OCI-LY7 (cell line): ENCODE data around the gene MCUB. TPM values are rescaled to one million over a fixed set of nuclear protein-coding genes. Genes with fewer than 3 reads are reported as not detected.
"Not testable (repeated sequence)": the region's sequence is repeated elsewhere in the genome, so short reads cannot be mapped to it uniquely, and the experiment has no call there.

Experiments
- BruUV-seq: library from RNA; stranded (reverse); fragments of 400-500 nt; replicated peaks from 2 replicates; lab custom pipeline; 2021; lab: Mats Ljungman, UMichigan
- CTCF ChIA-PET: fragments of 300-600 bp; sonication (Branson Sonifier 250); formaldehyde crosslinking; loops from one replicate; lab custom pipeline; 2022; ENCODE audit warnings: antibody characterized with exemption; ENCODE audit not compliant: unreplicated experiment; lab: Charles Lee
- POLR2A ChIA-PET: fragments of 300-600 bp; sonication (Branson Sonifier 250); formaldehyde crosslinking; loops from one replicate; lab custom pipeline; 2022; ENCODE audit warnings: antibody characterized with exemption; lab: Charles Lee
- DNase-seq: peaks from one replicate; pipeline ENCODE4 v3.0.0-alpha.2; 2015; ENCODE audit warnings: low spot score
- H2AFZ ChIP-seq: fragments of 200-600 bp; sonication (generic), shearing (Covaris generic); 2 replicates; pipeline ENCODE4 v1.6.1; 2014; ENCODE audit warnings: mild to moderate bottlenecking, antibody characterized with exemption, low read length, moderate library complexity
- H3K27ac ChIP-seq: fragments of 200-600 bp; sonication (generic); 2 replicates; pipeline ENCODE4 v1.5.1; 2014; ENCODE audit warnings: mixed run types, low read depth, mild to moderate bottlenecking, moderate library complexity, low read length, inconsistent platforms; ENCODE audit not compliant: poor library complexity, severe bottlenecking
- H3K36me3 ChIP-seq: fragments of 200-600 bp; sonication (generic); 2 replicates; pipeline ENCODE4 v1.6.1; 2014; ENCODE audit warnings: mild to moderate bottlenecking, antibody characterized with exemption, low read length, moderate library complexity, mixed read lengths; ENCODE audit not compliant: insufficient read depth
- H3K4me1 ChIP-seq: fragments of 200-600 bp; sonication (generic); 2 replicates; pipeline ENCODE4 v1.5.1; 2014; ENCODE audit warnings: mild to moderate bottlenecking, low read length; ENCODE audit not compliant: insufficient read depth, poor library complexity, severe bottlenecking
- H3K4me2 ChIP-seq: fragments of 200-600 bp; sonication (generic); 2 replicates; pipeline ENCODE4 v1.6.1; 2014; ENCODE audit warnings: mild to moderate bottlenecking, low read length
- H3K4me3 ChIP-seq: fragments of 200-600 bp; sonication (generic); 2 replicates; pipeline ENCODE4 v1.5.1; 2014; ENCODE audit warnings: mild to moderate bottlenecking, low read depth, low read length; ENCODE audit not compliant: poor library complexity, severe bottlenecking
- H3K79me2 ChIP-seq: fragments of 200-600 bp; sonication (generic); 2 replicates; pipeline ENCODE4 v1.6.1; 2016; ENCODE audit warnings: low read depth, mild to moderate bottlenecking, low read length, moderate library complexity, mixed read lengths; ENCODE audit not compliant: insufficient read depth
- H3K9me2 ChIP-seq: fragments of 200-600 bp; sonication (generic); 2 replicates; pipeline ENCODE4 v1.6.1; 2016; ENCODE audit warnings: mild to moderate bottlenecking, low read length, mixed read lengths; ENCODE audit not compliant: insufficient read depth
- H3K9me3 ChIP-seq: fragments of 200-600 bp; sonication (generic); 2 replicates; pipeline ENCODE4 v1.6.1; 2014; ENCODE audit warnings: mild to moderate bottlenecking, mixed run types, low read length, mixed read lengths
- H4K20me1 ChIP-seq: fragments of 200-600 bp; sonication (generic); 2 replicates; pipeline ENCODE4 v1.6.1; 2014; ENCODE audit warnings: mild to moderate bottlenecking, antibody characterized with exemption, low read length, moderate library complexity, mixed read lengths; ENCODE audit not compliant: insufficient read depth
- EZH2phosphoT487 ChIP-seq: fragments of 200-600 bp; sonication (generic); IDR thresholded peaks from 2 replicates; pipeline ENCODE4 v1.6.1; 2018; ENCODE audit warnings: low read depth, borderline replicate concordance, mild to moderate bottlenecking, mixed run types, antibody characterized with exemption, low read length, moderate library complexity, mixed read lengths
- intact Hi-C: fragments of 100-400 bp; cut with micrococcal nuclease; formaldehyde crosslinking; loops from one replicate; pipeline ENCODE4 v1.10.0; 2022; ENCODE audit not compliant: unreplicated experiment
- total RNA-seq, 2 experiments: library from RNA; depleted of rRNA in 1 of 2; stranded (reverse); fragments of >200 nt in 1 of 2; shearing (Covaris generic) in 1 of 2; gene quantifications; 2 replicates each; pipeline ENCODE4 v1.2.3, GENCODE V29; 2014 to 2022
- TF ChIP-seq, protein P1 (sequence below): fragments of 200-600 bp; sonication (generic); conservative IDR thresholded peaks from 2 replicates; pipeline ENCODE4 v1.5.1; 2014; ENCODE audit warnings: mild to moderate bottlenecking, antibody characterized with exemption, low read length, moderate library complexity, mixed read lengths

The MCUB gene
- total RNA-seq, 2 experiments from 2014 or later = 40.3 to 64.4 TPM

DNA sequence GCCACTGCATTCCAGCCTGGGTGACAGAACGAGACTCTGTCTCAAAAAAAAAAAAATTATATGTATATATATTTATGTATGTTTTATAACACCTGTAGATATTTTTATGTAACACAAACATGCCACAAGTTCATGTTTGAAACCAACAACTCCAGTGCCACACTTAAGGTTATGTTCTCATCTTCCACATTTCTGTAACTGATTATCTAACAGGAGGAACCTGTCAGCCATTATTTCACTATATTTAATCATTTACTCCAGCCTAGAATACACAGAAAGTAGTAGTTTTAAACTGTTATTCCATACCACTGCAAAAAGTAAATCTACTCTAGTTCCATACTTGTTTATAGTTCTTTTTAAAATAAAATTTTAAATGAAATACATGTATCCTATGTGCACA is 32.3 kb downstream of the MCUB start:
- Histone ChIP-seq H3K4me3 (no peak overlapping the region), H3K9me2 (no peaks in the 10 kb centered on the region), H2AFZ (no peak overlapping the region), H3K27ac (no peak overlapping the region), H4K20me1 (peaks cover 23% of the 10 kb centered on the region), H3K9me3 (no peaks in the 10 kb centered on the region), H3K36me3 (peaks cover 14% of the 10 kb centered on the region; the same call in 1 of the 2 replicates), H3K79me2 (peaks cover 57% of the 10 kb centered on the region), H3K4me2 (no peak overlapping the region), H3K4me1 (peaks cover 33% of the 10 kb centered on the region)
- ChIA-PET CTCF (no interaction called here), POLR2A (interaction anchor here (1.1 kb wide), 1 partner anchor 56 kb away, joined by 4 read pairs; no protein-coding TSS in a partner anchor)
- BruUV-seq = no TSS peak
- intact Hi-C loops = no loop called here
- TF ChIP-seq EZH2phosphoT487 = no peak
- TF ChIP-seq, protein P1, sequence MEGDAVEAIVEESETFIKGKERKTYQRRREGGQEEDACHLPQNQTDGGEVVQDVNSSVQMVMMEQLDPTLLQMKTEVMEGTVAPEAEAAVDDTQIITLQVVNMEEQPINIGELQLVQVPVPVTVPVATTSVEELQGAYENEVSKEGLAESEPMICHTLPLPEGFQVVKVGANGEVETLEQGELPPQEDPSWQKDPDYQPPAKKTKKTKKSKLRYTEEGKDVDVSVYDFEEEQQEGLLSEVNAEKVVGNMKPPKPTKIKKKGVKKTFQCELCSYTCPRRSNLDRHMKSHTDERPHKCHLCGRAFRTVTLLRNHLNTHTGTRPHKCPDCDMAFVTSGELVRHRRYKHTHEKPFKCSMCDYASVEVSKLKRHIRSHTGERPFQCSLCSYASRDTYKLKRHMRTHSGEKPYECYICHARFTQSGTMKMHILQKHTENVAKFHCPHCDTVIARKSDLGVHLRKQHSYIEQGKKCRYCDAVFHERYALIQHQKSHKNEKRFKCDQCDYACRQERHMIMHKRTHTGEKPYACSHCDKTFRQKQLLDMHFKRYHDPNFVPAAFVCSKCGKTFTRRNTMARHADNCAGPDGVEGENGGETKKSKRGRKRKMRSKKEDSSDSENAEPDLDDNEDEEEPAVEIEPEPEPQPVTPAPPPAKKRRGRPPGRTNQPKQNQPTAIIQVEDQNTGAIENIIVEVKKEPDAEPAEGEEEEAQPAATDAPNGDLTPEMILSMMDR = no peak
- no peak for DNase-seq

- intact Hi-C loops, H3K9me2 ChIP-seq, H3K9me3 ChIP-seq, CTCF ChIA-PET, H3K4me3 ChIP-seq, H2AFZ ChIP-seq, H3K4me2 ChIP-seq, H3K4me1 ChIP-seq, DNase-seq, POLR2A ChIA-PET, H3K27ac ChIP-seq, H4K20me1 ChIP-seq: not testable (repeated sequence)
- Histone ChIP-seq H3K79me2 (peaks cover 31% of the 10 kb centered on the region; the same call in 1 of the 2 replicates), H3K36me3 (peaks cover 19% of the 10 kb centered on the region)
- TSS peak; percentile 25 for BruUV-seq
Measured at GRCh38 chr4:109595123-109595522, 35.1 kb downstream of the MCUB start.

- peaks cover 34% of the 10 kb centered on the region; the same call in 1 of the 2 replicates for H3K79me2 ChIP-seq
- H4K20me1 ChIP-seq, DNase-seq, H3K4me2 ChIP-seq, H3K9me2 ChIP-seq, POLR2A ChIA-PET, intact Hi-C loops, H3K4me3 ChIP-seq, BruUV-seq, H3K9me3 ChIP-seq, CTCF ChIA-PET, H3K27ac ChIP-seq, H2AFZ ChIP-seq, H3K4me1 ChIP-seq: not testable (repeated sequence)
- H3K36me3 ChIP-seq = peaks cover 18% of the 10 kb centered on the region
Measured at GRCh38 chr4:109596420-109597085, 36.5 kb downstream of the MCUB start.
